LNCaP clone FGC (cell line): ENCODE data around the gene TCAF1.

ENCODE experiments used
- DNase-seq: peaks from one replicate; pipeline ENCODE4 v3.0.0-alpha.2; 2011; ENCODE audit warnings: low read depth
- H3K4me3 ChIP-seq: 2 replicates; pipeline ENCODE4 v1.5.1; 2011; ENCODE audit warnings: mild to moderate bottlenecking, low read depth, low read length, control low read depth
- CTCF ChIP-seq: IDR thresholded peaks from 2 replicates; pipeline ENCODE4 v1.5.1; 2012; ENCODE audit warnings: mild to moderate bottlenecking; ENCODE audit not compliant: control insufficient read depth, insufficient read depth; ENCODE audit errors: extremely low read depth

The TCAF1 gene

GRCh38 chr7:143901332-143901667 is 676 bp downstream of the TCAF1 start:
- no peak for DNase-seq
- peak overlapping the region; percentile 74 for H3K4me3 ChIP-seq
- TF ChIP-seq CTCF, result no peak

GRCh38 chr7:143900230-143900766 is 1.7 kb downstream of the TCAF1 start:
- TF ChIP-seq CTCF, result no peak
- H3K4me3 ChIP-seq, result peak overlapping the region; percentile 74
- no peak for DNase-seq

- no peak overlapping the region for H3K4me3 ChIP-seq
- TF ChIP-seq CTCF, result no peak
- DNase-seq, result no peak
These were observed 3.2 kb downstream of the TCAF1 start for GRCh38 chr7:143898810-143899209.

- no peak overlapping the region for H3K4me3 ChIP-seq
- DNase-seq, result no peak
- no peak for TF ChIP-seq CTCF
These were observed 5.3 kb downstream of the TCAF1 start for GRCh38 chr7:143896667-143897066.

GRCh38 chr7:143892527-143893300 is 9.3 kb downstream of the TCAF1 start:
- DNase-seq, result no peak
- no peak overlapping the region for H3K4me3 ChIP-seq
- peak; percentile 15; the same call in 1 of the 2 replicates for TF ChIP-seq CTCF

GRCh38 chr7:143891457-143891856 is 10.5 kb downstream of the TCAF1 start:
- DNase-seq, result no peak
- no peak for TF ChIP-seq CTCF

GRCh38 chr7:143890558-143890957 is 11.4 kb downstream of the TCAF1 start:
- DNase-seq, result no peak
- H3K4me3 ChIP-seq, result no peak overlapping the region
- TF ChIP-seq CTCF, result no peak

More at GRCh38 chr7:143891457-143891856, 10.5 kb downstream of the TCAF1 start:
- H3K4me3 ChIP-seq, result no peak overlapping the region
